K562 (cell line): ENCODE data around the gene ANAPC10. TPM values are rescaled to one million over a fixed set of nuclear protein-coding genes. Genes with fewer than 3 reads are reported as not detected.
"Not testable (repeated sequence)": the region's sequence is repeated elsewhere in the genome, so short reads cannot be mapped to it uniquely, and the experiment has no call there.

Experiments used
- ATAC-seq: fragments of 200-7000 bp; cut with Tn5 transposase; 3 replicates; pipeline ENCODE4 v1.9.1; 2020; ENCODE audit warnings: moderate library complexity
- BruUV-seq: library from RNA; stranded (reverse); fragments of 400-500 nt; replicated peaks from 2 replicates; lab custom pipeline; 2021; lab: Mats Ljungman, UMichigan
- CTCF ChIA-PET: fragments of 300-600 bp; formaldehyde crosslinking; extraction: SDS; loops from one replicate; lab custom pipeline; 2021; ENCODE audit warnings: low intra/inter-chr PET ratio; lab: Yijun Ruan, JAX
- POLR2A ChIA-PET: fragments of 300-600, 350-650 bp; sonication (Branson Sonifier 250); formaldehyde crosslinking; extraction: SDS; loops from one replicate; lab custom pipeline; 2021; ENCODE audit warnings: antibody characterized with exemption, inconsistent platforms; lab: Yijun Ruan, JAX
- DNase-seq, 4 experiments: peaks; one replicate each; pipeline versions ENCODE4 v3.0.0 to v3.0.0-alpha.2; 2011 to 2018; ENCODE audit warnings: low spot score in 3 of 4, mixed read lengths in 3 of 4; ENCODE audit errors: extremely low read depth in 1 of 4
- FAIRE-seq: peaks from 2 replicates; lab custom pipeline; 2011; peaks lifted over from hg19 to GRCh38; lab: Jason Lieb, UNC
- H2AFZ ChIP-seq: 2 replicates; pipeline ENCODE4 v1.6.0; 2011; ENCODE audit warnings: low read depth, low read length, control low read depth, inconsistent platforms
- H3K27ac ChIP-seq: fragments of 200-600 bp; 3 replicates; pipeline ENCODE4 v1.8.0; 2011; ENCODE audit warnings: low read depth, mild to moderate bottlenecking, control low read depth, inconsistent platforms, low read length, moderate library complexity, mixed read lengths; ENCODE audit errors: extremely low read depth
- H3K27me3 ChIP-seq, 2 experiments: fragments of 300-600 bp in 1 of 2; 2 replicates in 1 of 2; 3 replicates in 1 of 2; pipeline versions ENCODE4 v1.6.0 to v1.8.0; 2011; ENCODE audit warnings: inconsistent platforms in 2 of 2, low read length in 2 of 2, mild to moderate bottlenecking in 1 of 2, mixed read lengths in 1 of 2, moderate library complexity in 1 of 2; ENCODE audit not compliant: control insufficient read depth in 2 of 2, insufficient read depth in 2 of 2
- H3K36me3 ChIP-seq: fragments of 300-600 bp; 3 replicates; pipeline ENCODE4 v1.8.0; 2011; ENCODE audit warnings: mild to moderate bottlenecking, low read length, inconsistent platforms; ENCODE audit not compliant: control insufficient read depth, insufficient read depth
- H3K4me1 ChIP-seq, 2 experiments: fragments of 200-600 bp in 1 of 2; replicated peaks in 1 of 2; 2 replicates in 1 of 2; 3 replicates in 1 of 2; pipeline versions ENCODE4 v1.5.1 to v1.8.0; 2011; ENCODE audit warnings: inconsistent platforms in 2 of 2, low read length in 2 of 2, mild to moderate bottlenecking in 1 of 2, mixed read lengths in 1 of 2, moderate library complexity in 1 of 2; ENCODE audit not compliant: control insufficient read depth in 2 of 2, insufficient read depth in 2 of 2
- H3K4me2 ChIP-seq: 2 replicates; pipeline ENCODE4 v1.6.1; 2011; ENCODE audit warnings: low read length, control low read depth, inconsistent platforms, mixed read lengths; ENCODE audit not compliant: insufficient read depth
- H3K4me3 ChIP-seq: fragments of 200-600 bp; sonication (generic), shearing (Covaris generic); 2 replicates; pipeline ENCODE4 v1.5.1; 2016; ENCODE audit warnings: control low read depth, inconsistent platforms
- H3K79me2 ChIP-seq: fragments of 200-600 bp; 3 replicates; pipeline ENCODE4 v1.8.0; 2011; ENCODE audit warnings: low read length, inconsistent platforms; ENCODE audit not compliant: control insufficient read depth, insufficient read depth
- H3K9ac ChIP-seq, 2 experiments: 2 replicates each; pipeline versions ENCODE4 v1.6.0 to v1.6.1; 2011; ENCODE audit warnings: low read depth in 2 of 2, low read length in 2 of 2, control low read depth in 1 of 2, inconsistent platforms in 1 of 2, mild to moderate bottlenecking in 1 of 2, mixed read lengths in 1 of 2; ENCODE audit not compliant: insufficient read depth in 1 of 2
- H3K9me1 ChIP-seq: one replicate; pipeline ENCODE4 v1.6.0; 2011; ENCODE audit warnings: inconsistent platforms, mild to moderate bottlenecking, low read length, moderate library complexity; ENCODE audit not compliant: control insufficient read depth, insufficient read depth
- H3K9me3 ChIP-seq: replicated peaks from 2 replicates; pipeline ENCODE4 v1.5.1; 2011; ENCODE audit warnings: low read depth, low read length, inconsistent platforms; ENCODE audit not compliant: control insufficient read depth, insufficient read depth
- H4K20me1 ChIP-seq: replicated peaks from 2 replicates; pipeline ENCODE4 v1.6.1; 2011; ENCODE audit warnings: low read length, inconsistent platforms, mixed read lengths; ENCODE audit not compliant: control insufficient read depth, insufficient read depth
- BMI1 ChIP-seq: fragments of 150-350 bp; IDR thresholded peaks from 2 replicates; pipeline ENCODE4 v1.6.1; 2014; ENCODE audit warnings: low read length
- NFIC ChIP-seq: fragments of 450-650 bp; IDR thresholded peaks from 2 replicates; pipeline ENCODE4 v1.6.1; 2017; ENCODE audit warnings: mild to moderate bottlenecking, inconsistent platforms
- NKRF ChIP-seq: fragments of 450-650 bp; IDR thresholded peaks from 2 replicates; pipeline ENCODE4 v1.6.1; 2016; ENCODE audit warnings: borderline replicate concordance
- POLR2A ChIP-seq: fragments of 450-650 bp; conservative IDR thresholded peaks from 2 replicates; pipeline ENCODE4 v1.6.1; 2016
- POLR2AphosphoS5 ChIP-seq: IDR thresholded peaks from 2 replicates; pipeline ENCODE4 v1.6.1; 2011; ENCODE audit warnings: mild to moderate bottlenecking, low read depth, low read length, moderate library complexity; ENCODE audit not compliant: control insufficient read depth, insufficient read depth
- POLR2B ChIP-seq: fragments of 450-650 bp; IDR thresholded peaks from 2 replicates; pipeline ENCODE4 v1.6.1; 2018; ENCODE audit warnings: low read depth; ENCODE audit not compliant: partially characterized antibody
- SPI1 ChIP-seq: IDR thresholded peaks from 2 replicates; pipeline ENCODE4 v1.6.1; 2011; ENCODE audit warnings: low read depth, low read length, control low read depth, borderline replicate concordance
- SUPT5H ChIP-seq: fragments of 450-650 bp; IDR thresholded peaks from 2 replicates; pipeline ENCODE4 v1.6.1; 2016
- ZNF134 ChIP-seq: fragments of 250-450 bp; sonication (Bioruptor Pico); conservative IDR thresholded peaks from 2 replicates; pipeline ENCODE4 v1.4.0; 2020
- ZNF740 ChIP-seq, 3 experiments: fragments of 200-800 bp in 1 of 3; sonication (Bioruptor generic) in 1 of 3; sonication (generic) in 1 of 3; formaldehyde crosslinking in 1 of 3; IDR thresholded peaks; 2 replicates each; pipeline versions ENCODE4 v1.6.1 to v1.8.0; 2016 to 2022; ENCODE audit warnings: mild to moderate bottlenecking in 2 of 3, missing compliant biosample characterization in 2 of 3, missing genetic modification characterization in 2 of 3, missing genetic modification reagents in 1 of 3
- WGBS: fragments of 100-300 bp; shearing (Covaris generic); methylation state at CpG from one replicate; pipeline ENCODE4 v1.1.6; 2016; ENCODE audit warnings: low coverage, mixed read lengths; ENCODE audit not compliant: insufficient coverage; ENCODE audit errors: missing lambda C conversion rate; 5-methylcytosine and 5-hydroxymethylcytosine counted together
- in situ Hi-C: fragments of 300-500 bp; cut with MboI; formaldehyde crosslinking; loops from 4 replicates; pipeline ENCODE4 v1.15.0; 2018; ENCODE audit warnings: inconsistent platforms, mixed read lengths
- intact Hi-C: fragments of 100-400 bp; cut with micrococcal nuclease; formaldehyde crosslinking; loops from 2 replicates; pipeline ENCODE4 v1.14.2; 2022
- polyA plus RNA-seq, 8 experiments: library from polyadenylated mRNA; depleted of rRNA in 4 of 8; stranded (reverse) in 5 of 8; unstranded in 3 of 8; fragments of >200 nt; fragmentation: Nextera tagmentation in 2 of 8; fragmentation: Illumina TruSeq in 1 of 8; extraction: Ambion mirVana in 2 of 8; extraction: Trizol in 1 of 8; gene quantifications; 2 replicates each; pipeline versions ENCODE4 v1.2.1 to v1.2.3, GENCODE V29; 2011 to 2014; ENCODE audit warnings: inconsistent platforms in 1 of 8, missing spikeins in 1 of 8
- total RNA-seq, 7 experiments: library from RNA; depleted of rRNA in 6 of 7; stranded (reverse); fragments of >200 nt in 6 of 7; fragmentation: Illumina TruSeq in 2 of 7; extraction: Trizol in 2 of 7; gene quantifications; 2 replicates each; pipeline versions ENCODE4 v1.2.1 to v1.2.3, GENCODE V29; 2011 to 2021; ENCODE audit warnings: low replicate concordance in 1 of 7

Gene ANAPC10
- total and polyA plus RNA-seq, 9 of the 15 experiments (the other 6 are each of a cell fraction or from before 2014, with no cell fraction given), result 31.0 to 96.2 (median 60.3) TPM

- intact Hi-C loops; H3K4me3 ChIP-seq; POLR2A ChIA-PET; H3K9me3 ChIP-seq; H3K4me1 ChIP-seq; CTCF ChIA-PET; FAIRE-seq; H3K4me2 ChIP-seq; H3K9ac ChIP-seq; H3K9me1 ChIP-seq; H3K27me3 ChIP-seq; DNase-seq; TF ChIP-seq ZNF740 (CRISPR knock-in tag; IDR thresholded peaks at IDR 0.05): not testable (repeated sequence)
- TF ChIP-seq ZNF740 (tag; IDR thresholded peaks at IDR 0.05), result 0 out of 4 replicates have a peak, but pooled peaks of 1 of the 2 experiments have one; percentile 34
- TF ChIP-seq, all 486 proteins: peak for 1; not testable (repeated sequence) for 485
- ATAC-seq, H4K20me1 ChIP-seq, BruUV-seq, H2AFZ ChIP-seq, in situ Hi-C loops, H3K79me2 ChIP-seq, H3K27ac ChIP-seq: not testable (repeated sequence)
- H3K36me3 ChIP-seq, result peaks cover 69% of the 10 kb centered on the region
- no CpG with 5 or more reads among the region's 1 CpG for WGBS
These were observed 38.2 kb upstream of the ANAPC10 start for GRCh38 chr4:145136219-145136618.

- no TSS peak for BruUV-seq
- in situ Hi-C loops (no loop called here), intact Hi-C loops (no loop called here)
- H4K20me1 ChIP-seq, result no peaks in the 10 kb centered on the region
- H3K4me2 ChIP-seq, result no peak overlapping the region
- H3K4me1 ChIP-seq, result no peaks in the 10 kb centered on the region
- no peaks in the 10 kb centered on the region for H3K27me3 ChIP-seq
- 70% methylated on average over 5 of the region's 5 CpGs for WGBS
- no peaks in the 10 kb centered on the region for H3K79me2 ChIP-seq
- TF ChIP-seq SPI1 (no peak), SUPT5H (peak; percentile 46; the same call in 1 of the 2 replicates), POLR2AphosphoS5 (0 out of 2 replicates have a peak, but pooled peaks have one; percentile 50), NKRF (no peak), POLR2B (peak; percentile 61), ZNF134 (CRISPR knock-in tag) (no peak), NFIC (peak; percentile 73), BMI1 (no peak), POLR2A (peak; percentile 26; the same call in 1 of the 2 replicates)
- ChIA-PET POLR2A (no interaction called here), CTCF (no interaction called here)
- ATAC-seq, result peak; percentile 44
- no peak overlapping the region for H2AFZ ChIP-seq
- no peaks in the 10 kb centered on the region for H3K9me3 ChIP-seq
- H3K36me3 ChIP-seq, result peaks cover 71% of the 10 kb centered on the region; the same call in 2 of the 3 replicates
- FAIRE-seq, result no peak
- H3K9me1 ChIP-seq, result no peaks in the 10 kb centered on the region
- peak in 1 of 4 experiments; percentile 3 for DNase-seq
- H3K27ac ChIP-seq, result peak overlapping the region; percentile 29; the same call in 1 of the 3 replicates
- H3K4me3 ChIP-seq, result no peak overlapping the region
- H3K9ac ChIP-seq, result no peak overlapping the region
These were observed 34.6 kb upstream of the ANAPC10 start for GRCh38 chr4:145132511-145133098.
